Adrenal gland (tissue), 12 donors: ENCODE data around the gene RADIL. TPM values are rescaled to one million over a fixed set of nuclear protein-coding genes. Genes with fewer than 3 reads are reported as not detected.

Source experiments
- DNase-seq, 7 donors: peaks; one replicate each; pipeline ENCODE4 v3.0.0-alpha.2; 2019 to 2020
- H3K27ac ChIP-seq, 5 donors: fragments of 200-600 bp; sonication (generic) in 4 of 5; 1 replicate in 3 of 5; 2 replicates in 2 of 5; pipeline versions ENCODE4 v1.5.1 to v1.8.0; 2016 to 2020; ENCODE audit warnings: mild to moderate bottlenecking in 1 of 5
- H3K27me3 ChIP-seq: fragments of 200-600 bp; 2 replicates; pipeline ENCODE4 v1.8.0; 2021
- H3K36me3 ChIP-seq, 2 donors: fragments of 200-600 bp; replicated peaks in 1 of 2; 1 replicate in 1 of 2; 2 replicates in 1 of 2; pipeline versions ENCODE4 v1.5.1 to v1.8.0; 2018 to 2022
- H3K4me1 ChIP-seq, 2 donors: fragments of 200-600 bp; replicated peaks in 1 of 2; 1 replicate in 1 of 2; 2 replicates in 1 of 2; pipeline versions ENCODE4 v1.5.1 to v1.8.0; 2018 to 2021
- H3K4me3 ChIP-seq, 4 donors: fragments of 200-600 bp; sonication (generic) in 3 of 4; one replicate each; pipeline ENCODE4 v1.5.1; 2016 to 2018
- H3K9me3 ChIP-seq, 3 donors: fragments of 200-600 bp; sonication (generic) in 1 of 3; replicated peaks in 1 of 3; 1 replicate in 2 of 3; 2 replicates in 1 of 3; pipeline versions ENCODE4 v1.5.1 to v1.8.0; 2016 to 2021
- POLR2A ChIP-seq, 2 donors: fragments of 450-650 bp; IDR thresholded peaks; one replicate each; pipeline ENCODE4 v1.6.1; 2017; ENCODE audit warnings: antibody characterized with exemption in 2 of 2, mild to moderate bottlenecking in 2 of 2, moderate library complexity in 1 of 2
- WGBS, 4 donors: extraction: QIAGEN DNeasy Blood & Tissue Kit in 2 of 4; methylation state at CpG; one replicate each; pipeline versions ENCODE4 v1.1.5 to v1.1.7; 2013 to 2017; 5-methylcytosine and 5-hydroxymethylcytosine counted together
- intact Hi-C, 2 donors: fragments of 100-400 bp; cut with DNase I; formaldehyde crosslinking; loops; one replicate each; pipeline versions ENCODE4 v1.14.1 to v1.15.0; 2022 to 2023
- polyA plus RNA-seq, 3 donors: library from polyadenylated mRNA; stranded (reverse); fragments of 200-250 nt in 2 of 3; fragments of 350-450 nt in 1 of 3; fragmentation: Illumina TruSeq in 1 of 3; extraction: RNeasy Lipid Tissue Mini Kit (QIAGEN cat#74804) in 1 of 3; gene quantifications; one replicate each; pipeline ENCODE4 v1.2.3, GENCODE V29; 2013 to 2014
- total RNA-seq, 9 donors: library from RNA; depleted of rRNA in 4 of 9; stranded (reverse); fragments of >200 nt in 4 of 9; fragments of 120-200 nt in 1 of 9; fragmentation: NEBNext Ultra II Directional in 1 of 9; extraction: Animal tissue kit (Norgen Biotek cat#: 25700) in 1 of 9; gene quantifications; one replicate each; pipeline versions ENCODE4 v1.1.0 to v1.2.4, GENCODE V29; 2013 to 2023
- TF ChIP-seq, protein P1 (sequence below), 6 experiments: fragments of 450-650 bp in 4 of 6; fragments of 200-600 bp in 2 of 6; sonication (generic) in 1 of 6; IDR thresholded peaks; 1 replicate in 5 of 6; 2 replicates in 1 of 6; pipeline versions ENCODE4 v1.5.1 to v1.8.0; 2016 to 2021; ENCODE audit warnings: antibody characterized with exemption in 6 of 6, mild to moderate bottlenecking in 2 of 6, moderate library complexity in 1 of 6
- donor health status: healthy with polysubstance abuse.
- donor health status: Bipolar disorder and iron deficiency.
- donor health status: DM: yes; HTN: yes; CAD: no.
- donor health status: DM: no; HTN: no; CAD: no.
- donor health status: DM: no; HTN: no; CAD: no.
- donor health status: DM: yes; HTN: yes; CAD: no.

RADIL gene
- total and polyA plus RNA-seq, 12 donors, result 0.16 to 7.8 (median 1.4) TPM

DNA sequence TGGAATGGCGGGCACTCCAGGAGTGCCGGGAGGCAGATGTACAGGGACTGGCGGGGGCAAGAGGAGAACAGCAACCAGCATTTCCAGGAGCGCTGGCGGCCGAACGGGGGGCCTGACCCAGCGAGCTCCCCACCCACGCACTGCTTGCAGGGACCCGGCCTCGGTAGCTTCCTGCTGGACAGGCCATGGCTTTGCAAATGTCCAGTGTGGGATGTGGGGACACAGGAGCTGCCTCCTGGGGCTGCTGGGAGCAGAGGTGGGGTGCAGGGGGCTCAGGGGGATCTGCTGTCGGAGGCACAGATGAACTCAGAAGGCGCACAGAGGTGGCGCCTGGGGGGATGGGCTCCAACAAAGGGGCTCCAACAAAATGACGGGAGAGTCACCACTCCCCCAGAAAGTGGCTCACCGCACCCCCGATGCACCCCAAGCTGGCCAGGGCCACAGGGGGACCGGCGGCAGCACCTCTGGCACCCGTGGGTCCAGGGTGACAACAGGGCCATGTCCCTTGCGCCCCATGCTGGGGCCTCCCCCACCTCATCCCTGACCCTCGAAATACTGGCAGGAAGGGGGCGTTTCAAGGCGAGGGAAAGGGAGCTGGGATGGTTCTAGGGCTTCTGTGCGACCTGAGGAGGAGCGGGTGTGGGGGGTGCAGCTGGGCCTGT, 67.0 kb downstream of the RADIL start:
- H3K9me3 ChIP-seq, result no peaks in the 10 kb centered on the region
- 84 to 90% (median 86%) methylated on average over 12 to 26 of the region's 26 CpGs for WGBS, 4 donors
- H3K4me1 ChIP-seq, result no peaks in the 10 kb centered on the region
- H3K27me3 ChIP-seq, result no peaks in the 10 kb centered on the region
- TF ChIP-seq POLR2A (IDR thresholded peaks at IDR 0.05), result no peak
- TF ChIP-seq, protein P1, sequence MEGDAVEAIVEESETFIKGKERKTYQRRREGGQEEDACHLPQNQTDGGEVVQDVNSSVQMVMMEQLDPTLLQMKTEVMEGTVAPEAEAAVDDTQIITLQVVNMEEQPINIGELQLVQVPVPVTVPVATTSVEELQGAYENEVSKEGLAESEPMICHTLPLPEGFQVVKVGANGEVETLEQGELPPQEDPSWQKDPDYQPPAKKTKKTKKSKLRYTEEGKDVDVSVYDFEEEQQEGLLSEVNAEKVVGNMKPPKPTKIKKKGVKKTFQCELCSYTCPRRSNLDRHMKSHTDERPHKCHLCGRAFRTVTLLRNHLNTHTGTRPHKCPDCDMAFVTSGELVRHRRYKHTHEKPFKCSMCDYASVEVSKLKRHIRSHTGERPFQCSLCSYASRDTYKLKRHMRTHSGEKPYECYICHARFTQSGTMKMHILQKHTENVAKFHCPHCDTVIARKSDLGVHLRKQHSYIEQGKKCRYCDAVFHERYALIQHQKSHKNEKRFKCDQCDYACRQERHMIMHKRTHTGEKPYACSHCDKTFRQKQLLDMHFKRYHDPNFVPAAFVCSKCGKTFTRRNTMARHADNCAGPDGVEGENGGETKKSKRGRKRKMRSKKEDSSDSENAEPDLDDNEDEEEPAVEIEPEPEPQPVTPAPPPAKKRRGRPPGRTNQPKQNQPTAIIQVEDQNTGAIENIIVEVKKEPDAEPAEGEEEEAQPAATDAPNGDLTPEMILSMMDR (IDR thresholded peaks at IDR 0.05), result no peak
- intact Hi-C loops, result no loop called here
- DNase-seq, result no peak
- H3K4me3 ChIP-seq, result no peak overlapping the region
- no peaks in the 10 kb centered on the region for H3K36me3 ChIP-seq
- H3K27ac ChIP-seq, result no peak overlapping the region

DNA sequence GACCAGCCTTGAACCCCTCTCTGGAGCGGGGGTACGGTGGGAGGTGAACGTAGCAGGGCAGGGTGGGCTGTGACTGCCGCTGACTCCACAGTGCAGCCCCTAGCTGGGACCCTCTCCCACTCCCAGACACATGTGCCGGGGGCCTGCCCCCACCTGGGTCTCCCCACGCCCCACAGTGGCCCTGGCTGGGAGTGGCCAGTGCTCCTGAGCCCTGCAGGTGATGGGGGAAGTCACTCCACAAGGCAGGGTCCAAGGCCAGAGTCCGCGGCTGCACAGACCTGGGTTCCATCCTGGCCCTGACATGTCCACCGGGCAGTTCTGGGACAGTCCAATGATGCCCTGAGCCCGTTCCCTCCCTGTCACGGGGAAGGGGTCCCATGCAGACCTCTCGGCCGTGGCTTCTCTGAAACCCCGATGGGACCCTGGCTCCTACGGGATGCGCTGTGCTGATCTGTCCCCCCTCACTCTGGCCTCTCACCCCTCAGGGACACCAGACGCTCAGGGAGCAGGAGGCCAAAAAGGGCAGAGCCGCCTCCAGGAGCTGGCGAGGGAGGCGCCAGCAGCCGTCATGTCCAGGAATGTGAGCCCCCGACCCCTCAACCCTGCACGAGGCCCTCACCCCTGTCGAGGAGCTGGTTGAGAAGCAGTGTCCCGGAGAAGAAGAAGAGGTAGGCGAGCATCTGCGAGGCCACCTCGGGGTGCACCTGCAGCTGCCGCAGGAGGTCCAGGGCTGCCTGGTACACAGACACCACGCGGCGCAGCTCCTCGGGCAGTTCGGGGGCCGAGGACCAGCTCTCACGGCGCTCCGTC, 67.7 kb downstream of the RADIL start:
- 78 to 93% (median 84%) methylated on average over 10 to 38 of the region's 38 CpGs for WGBS, 4 donors
- H3K36me3 ChIP-seq, result no peaks in the 10 kb centered on the region
- TF ChIP-seq POLR2A (IDR thresholded peaks at IDR 0.05), result no peak
- TF ChIP-seq, protein P1 (IDR thresholded peaks at IDR 0.05), result no peak

DNA sequence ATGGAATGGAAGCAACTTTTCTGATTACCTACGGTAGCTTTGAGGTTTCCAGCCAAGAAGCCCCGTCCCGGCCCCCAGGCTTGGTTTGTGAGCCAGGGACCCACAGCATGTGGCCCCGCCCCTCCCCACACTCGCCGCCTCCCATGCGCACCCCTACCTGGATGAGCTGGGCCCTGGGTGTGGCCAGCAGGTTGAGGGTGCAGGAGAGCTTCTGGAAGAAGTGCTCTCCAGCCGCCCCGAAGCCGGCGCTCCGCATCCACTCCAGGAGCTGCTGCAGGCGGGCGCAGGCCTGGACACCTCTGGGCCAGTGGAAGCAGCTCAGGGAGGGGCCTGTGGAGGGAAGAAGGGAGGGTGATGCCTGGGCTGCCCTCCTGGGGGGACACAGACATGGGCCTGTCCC, 68.4 kb downstream of the RADIL start:
- no peaks in the 10 kb centered on the region for H3K4me1 ChIP-seq
- no peaks in the 10 kb centered on the region for H3K9me3 ChIP-seq
- 97 to 99% (median 97%) methylated on average over 9 to 14 of the region's 14 CpGs for WGBS, 4 donors
- intact Hi-C loops, result no loop called here
- no peak for DNase-seq
- H3K4me3 ChIP-seq, result no peak overlapping the region
- no peaks in the 10 kb centered on the region for H3K27me3 ChIP-seq
- TF ChIP-seq POLR2A (IDR thresholded peaks at IDR 0.05), result no peak
- TF ChIP-seq, protein P1 (IDR thresholded peaks at IDR 0.05), result no peak
- no peaks in the 10 kb centered on the region for H3K36me3 ChIP-seq
- H3K27ac ChIP-seq, result no peak overlapping the region

More for the DNA sequence above, 67.7 kb downstream of the RADIL start:
- Histone ChIP-seq H3K27ac (no peak overlapping the region), H3K9me3 (no peaks in the 10 kb centered on the region), H3K27me3 (no peaks in the 10 kb centered on the region), H3K4me1 (no peaks in the 10 kb centered on the region), H3K4me3 (no peak overlapping the region)
- intact Hi-C loops, result no loop called here
- no peak for DNase-seq

DNA sequence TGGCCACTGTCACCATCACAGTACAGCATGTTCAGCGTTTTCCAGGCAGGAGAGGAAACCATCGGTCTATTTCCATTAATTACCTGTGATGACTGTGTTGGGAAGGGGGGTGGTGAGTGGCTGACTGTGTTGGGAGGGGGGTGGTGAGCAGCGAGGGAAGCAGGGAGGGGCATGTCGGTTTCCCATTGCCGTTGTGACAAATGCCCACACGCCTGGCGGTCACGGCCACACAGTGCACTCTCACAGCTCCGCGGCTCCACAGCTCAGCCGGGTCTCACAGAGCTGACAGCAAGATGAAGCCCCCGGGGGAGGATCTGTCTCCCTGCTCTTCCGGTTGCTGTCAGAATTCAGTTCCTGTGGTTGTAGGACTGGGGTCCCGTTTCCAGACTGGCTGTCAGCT, 69.1 kb downstream of the RADIL start:
- no peaks in the 10 kb centered on the region for H3K4me1 ChIP-seq
- TF ChIP-seq, protein P1 (IDR thresholded peaks at IDR 0.05), result no peak
- TF ChIP-seq POLR2A (IDR thresholded peaks at IDR 0.05), result no peak
- H3K27ac ChIP-seq, result no peak overlapping the region
- peaks cover 7% of the 10 kb centered on the region for H3K27me3 ChIP-seq
- no peak overlapping the region for H3K4me3 ChIP-seq
- intact Hi-C loops, result no loop called here
- 40 to 54% (median 48%) methylated on average over 12 to 14 of the region's 14 CpGs for WGBS, 4 donors
- H3K36me3 ChIP-seq, result no peaks in the 10 kb centered on the region
- H3K9me3 ChIP-seq, result no peaks in the 10 kb centered on the region
- no peak for DNase-seq
